IPS DF 4.7 (cell line): ENCODE measurements around the gene RHOH.
"Not testable (repeated sequence)": the region's sequence is repeated elsewhere in the genome, so short reads cannot be mapped to it uniquely, and the experiment has no call there.

ENCODE experiments used
- DNase-seq: peaks from one replicate; pipeline ENCODE4 v3.0.0-alpha.2; 2013; ENCODE audit warnings: low spot score; ENCODE audit errors: extremely low read depth

Gene RHOH

GRCh38 chr4:40292313-40292759 is 95.5 kb downstream of the RHOH start:
- no peak for DNase-seq

GRCh38 chr4:40294339-40294738 is 97.5 kb downstream of the RHOH start:
- DNase-seq = no peak

GRCh38 chr4:40295030-40295429 is 98.2 kb downstream of the RHOH start:
- DNase-seq = not testable (repeated sequence)

DNA sequence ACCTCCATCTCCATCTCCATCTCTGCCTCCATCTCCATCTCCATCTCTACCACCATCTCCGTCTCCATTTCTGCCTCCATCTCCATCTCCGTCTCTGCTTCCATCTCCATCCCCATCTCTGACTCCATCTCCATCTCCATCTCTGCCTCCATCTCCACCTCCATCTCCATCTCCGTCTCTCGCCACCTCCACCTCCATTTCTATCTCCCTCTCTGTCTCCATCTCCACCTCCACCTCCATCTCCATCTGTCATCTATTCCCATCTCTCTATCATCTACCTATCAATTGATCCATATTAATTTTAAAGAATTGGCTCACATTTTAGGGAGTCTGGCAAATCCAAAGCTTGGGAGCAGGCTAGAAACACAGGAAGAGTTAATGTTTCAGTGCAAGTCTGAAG is 98.7 kb downstream of the RHOH start:
- DNase-seq = no peak
